ENCODE data around the gene THOC1.

- TF ChIP-seq, protein P1, sequence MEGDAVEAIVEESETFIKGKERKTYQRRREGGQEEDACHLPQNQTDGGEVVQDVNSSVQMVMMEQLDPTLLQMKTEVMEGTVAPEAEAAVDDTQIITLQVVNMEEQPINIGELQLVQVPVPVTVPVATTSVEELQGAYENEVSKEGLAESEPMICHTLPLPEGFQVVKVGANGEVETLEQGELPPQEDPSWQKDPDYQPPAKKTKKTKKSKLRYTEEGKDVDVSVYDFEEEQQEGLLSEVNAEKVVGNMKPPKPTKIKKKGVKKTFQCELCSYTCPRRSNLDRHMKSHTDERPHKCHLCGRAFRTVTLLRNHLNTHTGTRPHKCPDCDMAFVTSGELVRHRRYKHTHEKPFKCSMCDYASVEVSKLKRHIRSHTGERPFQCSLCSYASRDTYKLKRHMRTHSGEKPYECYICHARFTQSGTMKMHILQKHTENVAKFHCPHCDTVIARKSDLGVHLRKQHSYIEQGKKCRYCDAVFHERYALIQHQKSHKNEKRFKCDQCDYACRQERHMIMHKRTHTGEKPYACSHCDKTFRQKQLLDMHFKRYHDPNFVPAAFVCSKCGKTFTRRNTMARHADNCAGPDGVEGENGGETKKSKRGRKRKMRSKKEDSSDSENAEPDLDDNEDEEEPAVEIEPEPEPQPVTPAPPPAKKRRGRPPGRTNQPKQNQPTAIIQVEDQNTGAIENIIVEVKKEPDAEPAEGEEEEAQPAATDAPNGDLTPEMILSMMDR (IDR thresholded peaks at IDR 0.05) = no peak
- no peak for TF ChIP-seq POLR2A (IDR thresholded peaks at IDR 0.05)
Measured at GRCh38 chr18:253121-253520, 14.7 kb downstream of the THOC1 start.
